IPS-15b (cell line): ENCODE results near the gene YPEL4.
A peak's percentile ranks its signal among the peaks of the same experiment; 100 is the strongest.
"Not testable (repeated sequence)": the region's sequence is repeated elsewhere in the genome, so short reads cannot be mapped to it uniquely, and the experiment has no call there.

Experiments
- H3K27me3 ChIP-seq: one replicate; pipeline ENCODE4 v1.6.1; 2013; ENCODE audit warnings: low read length; ENCODE audit not compliant: control insufficient read depth, insufficient read depth
- H3K36me3 ChIP-seq: one replicate; pipeline ENCODE4 v1.6.1; 2013; ENCODE audit warnings: low read length; ENCODE audit not compliant: control insufficient read depth, insufficient read depth
- H3K4me1 ChIP-seq: one replicate; pipeline ENCODE4 v1.6.1; 2013; ENCODE audit warnings: mild to moderate bottlenecking, low read length; ENCODE audit not compliant: control insufficient read depth, insufficient read depth
- H3K4me3 ChIP-seq: one replicate; pipeline ENCODE4 v1.5.1; 2013; ENCODE audit warnings: low read depth, low read length
- H3K9ac ChIP-seq: one replicate; pipeline ENCODE4 v1.6.1; 2013; ENCODE audit warnings: low read depth, mild to moderate bottlenecking, low read length
- H3K9me3 ChIP-seq: one replicate; pipeline ENCODE4 v1.6.1; 2013; ENCODE audit warnings: mild to moderate bottlenecking, low read length; ENCODE audit not compliant: control insufficient read depth, insufficient read depth

YPEL4 gene, protein sequence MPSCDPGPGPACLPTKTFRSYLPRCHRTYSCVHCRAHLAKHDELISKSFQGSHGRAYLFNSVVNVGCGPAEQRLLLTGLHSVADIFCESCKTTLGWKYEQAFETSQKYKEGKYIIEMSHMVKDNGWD

DNA sequence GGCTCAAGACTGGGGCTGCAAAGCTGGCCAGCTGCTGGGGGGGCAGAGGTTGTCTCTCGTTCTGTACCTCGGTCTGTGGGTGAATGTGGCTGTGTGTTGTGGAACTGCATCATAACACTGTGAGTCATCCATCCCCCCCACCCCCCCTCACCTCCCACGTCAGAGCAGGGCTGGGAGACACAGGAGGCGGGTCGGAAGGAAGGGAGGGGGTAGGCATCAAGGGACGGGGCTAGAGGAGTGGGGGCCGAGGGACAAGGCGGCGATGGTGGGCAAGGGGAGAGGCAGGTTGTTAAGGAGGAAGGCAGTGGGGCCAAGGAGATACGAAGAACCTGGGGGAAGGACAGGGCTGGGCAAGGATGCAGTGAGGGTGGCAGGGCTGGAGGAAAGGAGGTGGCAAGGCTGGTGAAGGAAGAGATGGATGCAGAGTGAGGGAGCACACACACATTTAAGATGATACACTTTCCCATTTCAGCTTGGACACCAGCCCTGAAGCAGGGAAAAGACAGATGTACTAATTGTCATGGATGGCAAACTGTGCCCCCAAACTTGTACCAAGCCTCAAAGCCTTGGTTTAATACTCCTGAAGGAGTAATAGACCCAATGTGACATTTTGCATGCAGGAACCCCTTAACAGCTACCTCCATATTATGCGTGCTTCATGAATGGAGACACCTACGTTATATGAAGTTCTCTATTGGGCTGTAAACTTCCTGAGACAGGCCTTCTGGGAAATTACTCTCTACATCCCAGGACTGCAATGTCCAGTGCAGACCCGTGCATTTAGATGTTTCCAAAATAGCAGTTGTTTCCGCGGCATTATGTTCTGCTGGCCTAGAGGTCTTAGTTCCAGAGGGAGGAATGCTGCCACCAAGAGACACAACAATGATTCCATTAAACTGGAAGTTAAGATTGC, at the start of gene YPEL4:
YPEL4 (minus strand) TSS at position 87 of the 913 bp plus-strand sequence. CDS start 2,805 bp downstream, outside the sequence.
- peak within 1 kb of the TSS; percentile 50 for H3K9ac ChIP-seq

DNA sequence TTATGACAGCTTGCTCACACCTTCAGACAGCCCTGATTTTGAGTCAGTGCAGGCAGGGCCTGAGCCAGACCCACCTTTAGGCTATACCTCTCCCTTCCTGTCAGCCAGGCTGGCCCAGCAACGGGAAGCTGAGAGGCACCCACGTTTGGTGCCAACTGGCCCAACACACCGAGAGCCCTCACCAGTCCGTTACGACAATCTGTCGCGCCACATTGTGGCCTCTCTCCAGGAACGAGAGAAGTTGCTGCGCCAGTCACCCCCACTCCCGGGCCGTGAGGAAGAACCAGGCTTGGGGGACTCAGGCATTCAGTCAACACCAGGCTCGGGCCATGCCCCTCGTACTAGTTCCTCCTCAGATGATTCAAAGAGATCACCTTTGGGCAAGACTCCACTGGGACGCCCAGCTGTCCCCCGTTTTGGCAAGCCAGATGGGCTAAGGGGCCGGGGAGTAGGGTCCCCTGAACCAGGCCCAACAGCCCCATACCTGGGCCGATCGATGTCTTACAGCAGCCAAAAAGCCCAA, 49.2 kb upstream of the YPEL4 start:
- Histone ChIP-seq H3K4me3 (no peak overlapping the region), H3K9me3 (no peaks in the 10 kb centered on the region), H3K4me1 (no peaks in the 10 kb centered on the region), H3K27me3 (no peaks in the 10 kb centered on the region), H3K9ac (no peak overlapping the region), H3K36me3 (peaks cover 50% of the 10 kb centered on the region)

More for the DNA sequence above, at the start of gene YPEL4:
- Histone ChIP-seq H3K4me1 (peaks cover 40% of the 10 kb centered on the region), H3K9me3 (no peaks in the 10 kb centered on the region), H3K4me3 (peak within 1 kb of the TSS; percentile 68), H3K27me3 (no peaks in the 10 kb centered on the region), H3K36me3 (no peaks in the 10 kb centered on the region)

DNA sequence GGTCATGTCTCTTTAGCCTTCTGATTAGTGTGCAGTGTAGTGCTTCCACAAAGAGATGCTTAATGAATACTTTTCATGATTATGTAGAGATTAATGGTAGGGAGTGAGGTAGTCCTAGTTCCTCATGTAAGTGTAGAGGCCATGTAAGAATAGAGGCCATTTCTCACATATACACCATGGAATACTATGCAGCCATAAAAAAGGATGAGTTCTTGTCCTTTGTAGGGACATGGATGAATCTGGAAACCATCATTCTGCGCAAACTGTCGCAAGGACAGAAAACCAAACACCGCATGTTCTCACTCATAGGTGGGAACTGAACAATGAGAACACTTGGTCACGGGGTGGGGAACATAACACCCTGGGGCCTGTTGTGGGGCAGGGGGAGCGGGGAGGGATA, 40.8 kb upstream of the YPEL4 start:
- not testable (repeated sequence) for H3K9ac ChIP-seq, H3K9me3 ChIP-seq, H3K4me3 ChIP-seq, H3K27me3 ChIP-seq, H3K4me1 ChIP-seq
- H3K36me3 ChIP-seq = peaks cover 33% of the 10 kb centered on the region

DNA sequence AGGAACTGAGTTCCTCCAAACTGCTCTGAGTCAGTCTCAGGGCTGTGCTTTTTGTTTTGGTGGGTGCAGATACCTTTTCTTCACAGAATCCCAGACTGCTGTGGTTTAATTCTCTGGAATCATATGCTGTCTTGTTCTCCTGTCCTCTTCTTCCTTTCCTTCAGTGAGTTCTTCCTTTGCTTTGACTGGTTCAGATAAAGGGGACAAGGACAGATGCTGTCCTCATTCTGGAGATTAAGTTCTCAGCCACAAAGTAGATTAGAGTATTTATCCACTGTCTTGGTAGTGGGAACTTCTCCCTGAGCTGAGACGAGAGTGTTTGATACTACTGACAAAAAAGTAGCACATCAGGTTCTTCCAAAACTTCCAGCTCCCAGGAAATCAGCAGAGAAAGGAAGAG, 31.5 kb upstream of the YPEL4 start:
- Histone ChIP-seq H3K9me3 (no peaks in the 10 kb centered on the region), H3K4me3 (no peak overlapping the region), H3K9ac (no peak overlapping the region), H3K27me3 (no peaks in the 10 kb centered on the region), H3K4me1 (no peaks in the 10 kb centered on the region), H3K36me3 (peaks cover 12% of the 10 kb centered on the region)

DNA sequence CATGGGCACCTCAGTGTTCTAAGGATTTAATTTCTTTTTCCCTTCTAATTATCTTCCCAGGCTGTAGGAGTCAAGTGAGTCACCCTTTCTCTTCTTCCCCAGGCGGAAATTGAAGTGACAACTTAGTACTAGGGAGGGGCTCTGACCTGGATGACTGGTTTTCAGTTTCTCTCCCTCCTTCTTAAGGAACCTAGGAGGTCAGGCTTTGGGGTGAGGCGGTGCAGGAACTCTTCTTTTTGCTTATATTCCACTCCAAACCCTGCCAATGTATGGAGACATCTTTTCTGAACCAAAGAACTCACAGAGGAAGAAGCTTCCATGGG, 30.8 kb upstream of the YPEL4 start:
- H3K9me3 ChIP-seq = no peaks in the 10 kb centered on the region
- H3K9ac ChIP-seq = no peak overlapping the region
- H3K27me3 ChIP-seq = no peaks in the 10 kb centered on the region
- no peaks in the 10 kb centered on the region for H3K4me1 ChIP-seq
- no peak overlapping the region for H3K4me3 ChIP-seq
- H3K36me3 ChIP-seq = peaks cover 12% of the 10 kb centered on the region

DNA sequence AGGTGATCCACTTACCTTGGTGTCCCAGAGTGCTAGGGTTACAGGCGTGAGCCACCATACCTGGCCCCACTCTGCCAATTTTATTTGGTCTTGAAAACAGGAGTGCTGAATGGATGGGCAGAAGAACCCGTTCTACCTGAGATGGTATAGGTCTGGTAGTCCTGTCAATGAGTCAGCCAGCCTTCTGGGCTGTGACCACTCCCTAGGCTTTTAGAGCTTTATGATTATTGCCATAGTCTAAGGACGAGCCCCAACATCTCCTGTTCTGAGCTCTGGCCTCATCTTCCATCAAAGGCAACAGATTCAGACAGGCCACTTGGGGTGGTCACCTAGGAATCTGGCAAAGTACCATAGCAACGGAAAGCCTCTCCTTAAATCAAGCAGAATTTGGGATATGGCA, 29.7 kb upstream of the YPEL4 start:
- no peaks in the 10 kb centered on the region for H3K4me1 ChIP-seq
- H3K9ac ChIP-seq = no peak overlapping the region
- no peak overlapping the region for H3K4me3 ChIP-seq
- no peaks in the 10 kb centered on the region for H3K27me3 ChIP-seq
- no peaks in the 10 kb centered on the region for H3K9me3 ChIP-seq
- peaks cover 12% of the 10 kb centered on the region for H3K36me3 ChIP-seq

DNA sequence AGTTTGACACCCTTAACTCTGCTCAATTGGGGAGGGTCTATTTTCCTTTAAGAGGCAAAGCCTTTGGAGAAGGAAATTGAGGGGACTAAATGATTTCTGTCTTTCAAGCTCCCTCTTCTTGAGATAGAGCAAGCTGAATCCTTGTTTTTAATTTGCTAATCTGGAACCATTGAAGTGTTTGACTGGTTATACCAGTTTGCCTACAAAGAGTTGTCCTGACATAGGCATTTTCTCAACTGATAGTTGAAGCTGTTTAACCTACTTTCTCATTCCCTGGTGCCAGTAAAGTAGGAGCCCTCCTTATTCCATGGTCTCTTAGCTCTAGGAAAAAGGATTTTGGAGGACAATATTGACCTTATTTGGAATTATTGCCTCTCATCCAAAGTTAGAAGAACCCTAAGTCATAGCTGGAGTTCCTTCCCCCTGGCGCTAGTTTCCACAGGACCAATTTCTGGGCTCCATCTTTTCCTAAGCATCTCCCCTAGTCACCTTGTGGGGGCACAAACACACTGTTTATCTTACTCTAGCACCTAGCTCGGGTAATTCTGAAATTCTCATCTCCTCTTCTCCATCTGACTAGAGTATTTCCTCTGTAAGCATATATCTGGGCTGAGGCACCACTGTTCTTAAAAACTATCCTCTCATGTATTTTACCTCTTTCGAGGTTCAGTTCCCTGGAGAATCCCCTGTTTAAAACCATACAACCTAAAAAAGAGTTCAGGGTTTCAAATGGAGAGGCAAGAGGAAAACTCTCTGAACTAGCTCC, 25.6 kb upstream of the YPEL4 start:
- H3K9me3 ChIP-seq = no peaks in the 10 kb centered on the region
- H3K36me3 ChIP-seq = peaks cover 4% of the 10 kb centered on the region

DNA sequence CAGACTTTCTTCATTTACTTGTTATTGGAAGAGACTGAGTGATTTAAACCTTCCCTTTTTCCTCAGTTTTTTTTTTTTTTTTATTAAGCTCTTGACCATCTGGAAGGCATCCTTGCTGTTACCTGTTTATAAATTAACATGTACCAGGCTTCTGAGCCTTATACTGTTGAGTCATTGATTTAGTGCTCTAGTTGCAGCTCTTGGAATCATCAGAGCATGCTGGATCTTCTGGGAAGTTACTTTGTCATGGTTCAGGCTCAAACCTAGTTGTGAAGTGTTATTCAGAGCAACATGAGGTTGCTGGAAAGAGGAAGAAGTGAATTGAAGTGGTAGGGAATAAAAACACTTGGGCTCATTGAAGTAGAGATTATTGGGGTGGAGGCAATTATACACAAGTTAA, 24.5 kb upstream of the YPEL4 start:
- H3K36me3 ChIP-seq = peaks cover 4% of the 10 kb centered on the region
- H3K4me3 ChIP-seq = no peak overlapping the region
- H3K4me1 ChIP-seq = peaks cover under 1% of the 10 kb centered on the region
- no peaks in the 10 kb centered on the region for H3K9me3 ChIP-seq
- no peaks in the 10 kb centered on the region for H3K27me3 ChIP-seq
- H3K9ac ChIP-seq = no peak overlapping the region

More for the DNA sequence above, 25.6 kb upstream of the YPEL4 start:
- Histone ChIP-seq H3K4me3 (no peak overlapping the region), H3K27me3 (no peaks in the 10 kb centered on the region), H3K9ac (no peak overlapping the region), H3K4me1 (no peaks in the 10 kb centered on the region)

DNA sequence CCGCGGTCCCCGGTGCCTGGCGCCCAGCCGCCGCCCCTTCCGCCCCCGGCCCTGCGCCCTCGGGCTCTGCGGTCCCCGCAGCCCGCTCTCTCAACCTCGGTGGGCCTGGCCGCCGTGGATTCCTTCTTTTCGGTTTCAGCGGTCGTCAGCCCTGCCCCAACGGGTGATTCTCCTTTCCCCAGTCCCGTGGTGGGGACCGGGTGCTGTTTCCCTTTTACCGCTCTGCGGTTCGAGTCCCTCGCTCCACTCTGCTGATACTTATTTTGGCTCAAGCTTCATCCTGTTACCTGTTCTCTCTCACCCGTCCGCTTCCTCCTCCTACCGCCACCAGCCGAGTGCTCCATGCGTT, 18.7 kb upstream of the YPEL4 start:
- Histone ChIP-seq H3K4me1 (peaks cover 3% of the 10 kb centered on the region), H3K36me3 (no peaks in the 10 kb centered on the region), H3K4me3 (peak overlapping the region; percentile 97), H3K9me3 (no peaks in the 10 kb centered on the region), H3K27me3 (no peaks in the 10 kb centered on the region), H3K9ac (peak overlapping the region; percentile 100)

DNA sequence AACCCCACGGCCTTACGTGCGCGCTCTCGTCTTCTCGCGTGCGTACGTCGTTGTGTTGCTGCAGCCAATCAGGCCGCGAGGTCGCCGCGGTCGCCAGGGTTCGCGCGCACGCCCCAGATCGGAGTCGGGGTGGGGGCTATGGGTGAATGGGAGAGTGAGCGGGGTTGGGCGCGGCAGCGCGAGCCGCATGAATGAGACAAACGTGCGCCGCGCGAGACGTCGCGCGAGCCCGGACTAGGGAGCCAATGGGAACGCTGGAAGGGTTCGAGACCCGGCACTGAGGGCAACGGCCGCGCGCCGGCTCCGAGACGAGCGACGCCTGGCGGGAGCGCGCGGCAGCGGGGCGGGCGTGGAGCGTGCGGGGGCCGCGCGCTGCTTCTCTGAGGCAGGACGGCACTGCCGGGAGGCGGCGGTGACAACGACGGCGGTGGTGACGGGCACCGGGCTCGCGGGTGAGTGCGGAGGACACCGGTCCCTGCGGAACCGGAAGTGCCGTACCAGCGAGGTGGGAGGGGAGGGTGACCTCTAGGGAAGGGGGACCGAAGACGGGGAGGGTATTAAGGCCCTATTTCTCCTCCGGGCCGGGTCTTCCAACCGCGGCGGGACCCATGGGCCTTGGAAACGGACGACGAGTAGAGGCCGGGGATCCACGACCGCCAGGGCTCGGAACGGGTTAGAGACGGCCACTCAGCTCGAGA, 18.2 kb upstream of the YPEL4 start, which contains the start of gene ZDHHC5:
ZDHHC5 (plus strand) TSS at position 379 of the 698 bp plus-strand sequence. CDS start 4,977 bp downstream, outside the sequence.
- H3K9me3 ChIP-seq = no peaks in the 10 kb centered on the region
- H3K4me1 ChIP-seq = peaks cover 3% of the 10 kb centered on the region
- H3K4me3 ChIP-seq = peak within 1 kb of the TSS; percentile 97
- H3K27me3 ChIP-seq = no peaks in the 10 kb centered on the region
- no peaks in the 10 kb centered on the region for H3K36me3 ChIP-seq
- H3K9ac ChIP-seq = peak within 1 kb of the TSS; percentile 100

DNA sequence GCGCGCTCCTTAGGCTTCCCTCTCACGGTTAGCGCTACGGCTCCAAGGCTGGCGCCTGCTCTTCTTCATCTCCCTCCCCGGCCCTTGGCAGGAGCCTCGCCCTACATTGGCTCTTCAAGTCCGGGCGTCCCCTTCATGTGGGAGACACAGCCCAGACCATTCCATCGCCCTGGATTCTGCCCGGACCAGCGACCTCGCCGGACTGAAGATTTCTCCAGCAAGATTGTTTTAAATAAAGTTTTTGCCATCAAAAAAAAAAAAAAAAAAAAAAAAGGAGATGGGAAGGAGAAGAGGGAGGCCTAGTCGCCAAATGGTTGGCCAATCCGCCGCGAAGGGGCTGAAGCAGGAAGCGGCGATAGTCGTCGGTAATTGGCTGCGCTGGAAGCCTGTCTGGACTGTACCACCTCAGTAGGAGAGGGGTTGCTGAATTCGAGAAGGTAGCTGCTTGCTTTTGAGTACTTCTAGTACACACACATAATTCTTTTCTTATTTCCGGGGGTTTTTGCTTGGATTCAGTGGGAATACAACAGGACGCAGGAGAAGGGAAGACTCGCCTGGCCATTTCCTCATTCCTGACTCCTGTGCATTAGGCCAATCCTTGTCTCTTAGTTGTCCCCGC, 17.5 kb upstream of the YPEL4 start:
- no peaks in the 10 kb centered on the region for H3K9me3 ChIP-seq
- peak overlapping the region; percentile 100 for H3K9ac ChIP-seq
- peak overlapping the region; percentile 97 for H3K4me3 ChIP-seq
- H3K36me3 ChIP-seq = no peaks in the 10 kb centered on the region
- no peaks in the 10 kb centered on the region for H3K27me3 ChIP-seq
- H3K4me1 ChIP-seq = peaks cover 3% of the 10 kb centered on the region
